PC-3 (cell line): Measurements from ENCODE around the gene DGKZ.

ENCODE experiments used
- CTCF ChIP-seq: fragments of 300-600 bp; sonication (generic); conservative IDR thresholded peaks from 2 replicates; pipeline ENCODE4 v1.5.1; 2017; ENCODE audit warnings: antibody characterized with exemption, low read depth, mild to moderate bottlenecking, low read length
- EZH2 ChIP-seq: fragments of 300-600 bp; sonication (generic); IDR thresholded peaks from one replicate; pipeline ENCODE4 v1.6.1; 2017; ENCODE audit warnings: antibody characterized with exemption, mild to moderate bottlenecking, low read length; ENCODE audit not compliant: unreplicated experiment
- EZH2phosphoT487 ChIP-seq: fragments of 300-600 bp; sonication (generic); IDR thresholded peaks from 2 replicates; pipeline ENCODE4 v1.6.1; 2018; ENCODE audit warnings: mild to moderate bottlenecking, antibody characterized with exemption, low read length, borderline replicate concordance

- TF ChIP-seq CTCF (no peak), EZH2 (no peak), EZH2phosphoT487 (no peak)
Observed at GRCh38 chr11:46387456-46387855, 40.2 kb downstream of the DGKZ start.
